KOPT-K1 (cell line): ENCODE measurements around the gene HOXC10.

ENCODE experiments used
- H3K27ac ChIP-seq: fragments of 200-600 bp; sonication (generic); 2 replicates; pipeline ENCODE4 v1.5.1; 2016; ENCODE audit warnings: antibody characterized with exemption, mild to moderate bottlenecking, low read depth, low read length; ENCODE audit not compliant: poor library complexity, severe bottlenecking
- H3K36me3 ChIP-seq: fragments of 200-600 bp; sonication (generic); 2 replicates; pipeline ENCODE4 v1.5.1; 2017; ENCODE audit warnings: antibody characterized with exemption, mild to moderate bottlenecking, low read length, moderate library complexity; ENCODE audit not compliant: insufficient read depth
- H3K9me3 ChIP-seq: fragments of 200-600 bp; sonication (generic); 2 replicates; pipeline ENCODE4 v1.5.1; 2017; ENCODE audit warnings: antibody characterized with exemption, low read length, mild to moderate bottlenecking; ENCODE audit not compliant: insufficient read depth, poor library complexity, severe bottlenecking

HOXC10 gene

DNA sequence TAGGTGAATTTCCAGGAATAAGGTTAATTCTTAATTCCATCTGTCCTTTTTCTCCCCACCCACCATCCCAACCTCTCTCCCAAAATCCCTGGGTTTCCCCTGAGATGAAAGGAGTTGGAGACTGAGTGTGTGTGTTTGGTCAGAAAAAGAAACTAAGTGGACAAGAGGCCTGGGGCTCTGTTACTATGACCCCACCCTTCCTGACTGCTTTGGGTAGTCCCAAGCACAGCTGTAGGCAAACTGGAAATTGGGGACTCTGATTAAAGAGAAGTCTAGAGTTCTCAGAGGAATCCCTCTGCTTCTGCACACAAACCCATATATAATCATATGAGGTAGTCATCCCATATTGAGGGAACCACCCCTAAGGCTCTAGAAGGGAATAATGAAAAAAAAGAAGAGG lies 37.2 kb upstream of the HOXC10 start:
- Histone ChIP-seq H3K27ac (no peak overlapping the region), H3K9me3 (peaks cover 4% of the 10 kb centered on the region), H3K36me3 (no peaks in the 10 kb centered on the region)

DNA sequence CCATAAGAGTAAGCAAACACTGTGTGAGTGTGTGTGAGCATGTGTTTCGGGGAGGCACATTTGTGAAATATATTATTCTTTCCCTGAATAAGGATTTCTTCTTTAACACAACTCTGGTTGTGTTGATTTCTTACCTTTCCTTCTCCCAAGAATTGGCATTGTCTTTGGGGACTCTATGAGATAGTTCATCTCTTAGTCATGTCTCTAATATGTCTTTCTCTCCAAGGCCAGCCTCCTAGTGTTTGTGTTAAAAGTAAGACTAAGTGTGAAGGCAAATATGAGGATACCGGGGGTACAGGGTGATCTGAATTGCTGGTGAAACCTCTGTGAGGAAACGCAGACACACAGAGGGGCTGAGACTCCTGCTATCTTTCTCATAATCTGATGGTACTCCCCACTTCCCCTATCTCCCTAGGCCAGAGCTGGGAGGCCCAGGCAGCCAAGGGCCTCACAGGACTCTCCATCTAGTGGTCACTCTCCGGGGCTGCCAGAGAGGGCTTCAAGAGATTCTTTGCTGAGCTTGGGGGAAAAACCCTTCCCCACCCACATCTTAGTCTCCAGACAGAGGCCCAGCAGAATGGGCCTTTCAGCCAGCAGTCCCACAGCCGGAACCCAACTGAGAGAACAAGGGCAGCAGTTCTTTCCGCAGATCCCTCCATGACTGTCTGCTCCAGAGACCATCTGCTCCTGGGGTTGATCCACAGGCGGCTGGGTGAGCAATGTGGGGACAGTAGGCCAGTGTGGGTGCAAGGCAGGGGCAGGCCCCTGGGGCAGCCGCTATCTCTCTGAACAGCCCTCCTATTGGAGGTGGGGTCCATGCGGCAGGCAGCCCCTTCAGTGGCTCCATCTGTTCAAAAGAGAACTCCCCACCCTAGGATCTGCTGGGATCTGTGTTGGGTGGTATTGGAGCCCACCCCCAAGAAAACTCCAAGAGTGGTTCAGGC lies 36.0 kb upstream of the HOXC10 start:
- Histone ChIP-seq H3K9me3 (peaks cover 4% of the 10 kb centered on the region), H3K27ac (no peak overlapping the region), H3K36me3 (no peaks in the 10 kb centered on the region)

DNA sequence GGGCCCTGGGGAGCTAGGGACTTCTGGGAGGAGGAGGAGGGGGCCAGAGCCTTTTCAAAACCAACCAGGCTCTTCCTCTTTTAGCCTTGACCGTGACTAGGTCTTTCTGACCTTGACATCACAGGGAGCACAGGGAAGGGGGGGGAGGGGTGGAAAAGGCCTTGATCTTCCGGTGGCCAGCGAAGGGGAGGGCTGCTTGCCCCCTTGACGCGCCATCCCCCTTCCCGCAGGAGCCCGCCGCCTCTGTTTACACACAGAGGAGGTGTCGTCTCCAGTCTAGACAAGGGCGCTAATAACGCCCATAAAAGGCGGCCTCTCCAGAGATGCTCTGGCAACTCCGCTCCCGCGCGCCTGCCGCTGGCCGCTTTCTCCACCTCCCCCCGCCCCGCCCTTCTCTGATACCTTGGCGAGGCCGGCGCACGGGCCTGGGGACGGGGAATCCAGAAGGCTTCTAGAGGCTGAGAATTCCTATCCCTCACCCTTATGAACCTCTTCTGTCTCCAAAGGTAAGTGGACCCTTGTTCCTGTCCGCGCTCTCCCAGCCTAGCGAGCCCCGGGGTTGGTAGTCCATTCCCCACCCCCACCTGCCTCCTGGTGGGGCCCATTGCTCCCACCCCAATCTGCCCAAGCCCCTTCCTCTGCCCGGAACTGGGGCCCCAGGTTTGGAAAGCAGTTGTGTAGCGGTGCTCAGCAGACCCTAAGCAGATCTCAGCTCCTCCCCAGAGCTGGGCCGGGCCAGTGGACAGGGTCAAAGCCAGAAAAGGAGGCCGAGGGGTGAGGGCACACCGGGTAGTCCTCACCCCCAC lies 35.1 kb upstream of the HOXC10 start:
- H3K27ac ChIP-seq: no peak overlapping the region
- no peaks in the 10 kb centered on the region for H3K36me3 ChIP-seq
- peaks cover 4% of the 10 kb centered on the region for H3K9me3 ChIP-seq

DNA sequence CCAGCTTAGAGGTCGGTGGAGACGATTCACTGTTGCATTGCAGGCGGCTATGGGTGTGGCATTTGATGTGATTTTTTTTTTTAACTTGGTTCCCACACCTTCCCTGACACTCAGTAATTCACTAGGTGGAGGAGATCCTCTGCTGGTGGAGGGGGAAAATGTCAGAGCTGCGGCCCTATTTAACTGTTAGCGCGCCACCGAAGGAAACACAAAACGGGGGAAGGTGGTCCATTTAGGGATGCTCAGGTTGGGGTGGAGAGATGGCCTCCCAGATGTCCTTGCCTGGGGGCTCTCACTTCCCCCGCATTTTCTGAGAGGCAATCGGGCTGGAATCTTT lies 34.5 kb upstream of the HOXC10 start:
- no peak overlapping the region for H3K27ac ChIP-seq
- H3K36me3 ChIP-seq: no peaks in the 10 kb centered on the region
- peaks cover 4% of the 10 kb centered on the region for H3K9me3 ChIP-seq

DNA sequence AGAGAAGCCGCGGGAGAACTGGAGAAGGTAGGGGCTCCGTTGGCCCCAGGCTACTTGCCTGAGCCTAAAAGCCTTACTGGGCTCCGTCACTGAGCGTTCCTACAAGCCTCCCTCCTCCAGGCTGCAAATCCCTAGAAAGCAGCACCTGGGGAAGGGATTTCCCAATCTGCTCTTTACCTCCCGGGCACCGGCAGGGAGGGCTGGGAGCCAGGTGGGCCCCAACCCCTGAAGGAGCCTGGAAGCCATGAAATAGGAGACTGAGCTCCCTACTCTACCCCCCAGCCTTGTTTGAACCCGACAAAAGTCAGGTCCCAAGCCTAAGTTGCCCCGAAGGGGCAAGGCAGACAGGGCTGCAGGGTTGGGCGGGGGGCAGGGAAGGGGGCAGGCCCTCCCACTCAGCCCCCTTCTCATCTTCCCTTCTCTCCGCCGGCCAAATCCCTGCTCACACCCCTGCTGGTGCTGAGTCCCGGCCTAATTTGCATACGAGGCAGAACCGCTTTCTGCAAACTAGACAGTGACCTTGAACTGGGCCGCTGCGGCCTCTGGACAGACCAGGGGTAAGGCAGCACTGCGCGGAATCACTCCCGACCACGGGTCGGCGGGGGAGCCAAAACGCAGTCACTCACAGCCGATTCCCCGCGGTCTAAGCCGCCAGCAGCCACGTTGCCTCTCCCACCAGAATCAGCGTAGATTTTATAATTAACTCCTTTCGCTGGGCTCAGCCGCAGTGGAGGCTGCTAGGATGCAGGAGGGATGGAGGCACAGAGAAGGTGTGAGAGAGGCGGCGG lies 34.0 kb upstream of the HOXC10 start:
- H3K27ac ChIP-seq: no peak overlapping the region

DNA sequence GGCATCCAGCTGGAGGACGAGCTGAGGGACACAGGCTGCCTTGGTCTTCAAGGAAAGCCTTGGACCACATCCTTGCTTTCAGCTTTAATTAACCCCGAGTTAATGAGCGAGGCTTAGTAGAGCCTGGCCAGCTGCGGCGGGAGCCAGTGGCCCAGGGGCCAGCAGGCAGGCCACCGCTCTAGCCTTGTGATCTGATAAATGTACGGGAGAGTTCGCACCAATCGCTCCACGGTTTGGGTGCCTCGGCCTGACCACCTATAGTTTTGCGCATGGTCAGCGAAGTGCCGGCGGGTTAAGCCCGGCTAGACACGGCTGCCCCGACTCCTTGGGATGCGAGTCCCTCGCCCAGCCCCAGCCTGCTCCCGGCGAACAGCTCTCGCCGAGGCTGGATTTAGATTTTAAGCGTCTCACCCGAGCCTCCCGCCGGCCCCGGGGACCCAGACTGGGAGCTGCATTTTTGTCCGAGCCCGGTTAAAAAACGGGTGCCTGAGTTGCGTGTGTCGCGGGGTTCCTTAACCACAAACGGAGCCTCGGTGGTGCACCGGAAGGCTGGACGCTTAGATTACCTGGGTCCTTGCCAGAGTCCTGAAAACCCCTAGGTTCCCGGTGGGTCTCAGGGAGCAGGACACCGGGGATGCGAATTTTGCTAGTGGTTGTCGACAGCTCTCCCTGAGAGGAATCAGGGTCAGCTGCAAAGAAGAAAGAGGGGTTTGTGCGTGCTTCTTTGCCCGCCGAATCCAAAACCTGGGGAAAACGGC lies 33.2 kb upstream of the HOXC10 start:
- Histone ChIP-seq H3K36me3 (no peaks in the 10 kb centered on the region), H3K27ac (no peak overlapping the region), H3K9me3 (peaks cover 4% of the 10 kb centered on the region)

More for the DNA sequence above, 34.0 kb upstream of the HOXC10 start:
- H3K36me3 ChIP-seq: no peaks in the 10 kb centered on the region
- peaks cover 4% of the 10 kb centered on the region for H3K9me3 ChIP-seq

DNA sequence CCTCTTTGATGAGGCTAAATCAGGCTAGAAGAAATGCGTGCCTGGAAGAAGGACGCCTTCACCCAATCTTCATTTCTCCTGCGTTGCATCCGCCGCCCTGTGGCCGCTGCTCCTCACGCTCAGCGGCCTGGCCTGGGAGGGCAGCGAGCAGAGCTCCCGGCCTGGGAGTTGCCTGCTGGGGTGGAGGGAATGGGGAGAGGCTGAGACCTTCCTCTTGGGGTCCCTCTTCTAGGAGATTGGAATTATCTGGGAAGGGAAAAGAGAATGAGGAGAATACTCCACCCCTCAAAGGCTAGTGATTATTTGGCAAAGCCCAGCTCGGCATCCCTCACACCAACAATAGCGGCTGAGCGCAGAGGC lies 32.6 kb upstream of the HOXC10 start:
- H3K36me3 ChIP-seq: no peaks in the 10 kb centered on the region
- H3K27ac ChIP-seq: no peak overlapping the region
- H3K9me3 ChIP-seq: peaks cover 4% of the 10 kb centered on the region

DNA sequence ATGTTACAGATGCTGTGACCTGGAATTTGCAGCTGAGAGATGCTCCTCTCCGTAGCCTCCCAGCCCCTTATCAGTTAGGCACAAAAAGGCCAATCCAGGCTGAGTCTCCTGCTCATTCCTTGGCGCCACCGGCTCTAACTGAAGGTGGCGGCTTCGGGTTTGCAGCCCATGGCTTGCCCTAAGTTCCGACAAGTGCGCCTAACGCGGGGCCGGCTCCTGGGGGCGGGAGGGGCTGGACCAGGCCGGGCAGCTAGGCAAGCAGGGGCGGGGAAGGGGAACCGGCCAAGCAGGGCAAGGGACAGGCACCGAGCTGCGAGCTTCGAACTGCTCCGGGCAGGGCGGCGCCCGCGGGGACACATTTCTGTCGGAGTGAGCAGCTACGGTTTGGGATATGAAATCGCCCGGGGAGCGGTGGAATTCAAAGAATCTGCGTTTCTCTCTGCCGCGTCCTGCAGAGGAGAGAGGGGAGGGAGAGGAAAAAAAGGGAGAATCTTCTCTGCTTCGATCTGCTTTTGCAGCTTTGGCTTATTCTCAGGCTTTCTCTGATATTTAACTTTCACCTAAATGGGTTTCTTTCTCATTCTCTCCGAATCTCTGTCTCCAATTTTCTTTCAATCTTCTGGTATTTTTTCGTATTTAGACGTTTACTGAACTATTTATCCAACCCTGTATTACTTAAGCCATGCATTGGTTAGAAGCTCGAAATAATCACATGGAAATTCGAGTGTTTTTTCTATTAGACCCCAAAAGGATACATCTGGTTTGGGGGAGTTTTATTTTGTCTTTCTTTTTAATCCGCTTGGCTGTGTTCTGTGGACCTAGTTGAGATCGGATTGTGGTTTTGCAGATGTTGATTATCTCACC lies 31.8 kb upstream of the HOXC10 start:
- Histone ChIP-seq H3K27ac (no peak overlapping the region), H3K9me3 (peaks cover 4% of the 10 kb centered on the region), H3K36me3 (no peaks in the 10 kb centered on the region)

DNA sequence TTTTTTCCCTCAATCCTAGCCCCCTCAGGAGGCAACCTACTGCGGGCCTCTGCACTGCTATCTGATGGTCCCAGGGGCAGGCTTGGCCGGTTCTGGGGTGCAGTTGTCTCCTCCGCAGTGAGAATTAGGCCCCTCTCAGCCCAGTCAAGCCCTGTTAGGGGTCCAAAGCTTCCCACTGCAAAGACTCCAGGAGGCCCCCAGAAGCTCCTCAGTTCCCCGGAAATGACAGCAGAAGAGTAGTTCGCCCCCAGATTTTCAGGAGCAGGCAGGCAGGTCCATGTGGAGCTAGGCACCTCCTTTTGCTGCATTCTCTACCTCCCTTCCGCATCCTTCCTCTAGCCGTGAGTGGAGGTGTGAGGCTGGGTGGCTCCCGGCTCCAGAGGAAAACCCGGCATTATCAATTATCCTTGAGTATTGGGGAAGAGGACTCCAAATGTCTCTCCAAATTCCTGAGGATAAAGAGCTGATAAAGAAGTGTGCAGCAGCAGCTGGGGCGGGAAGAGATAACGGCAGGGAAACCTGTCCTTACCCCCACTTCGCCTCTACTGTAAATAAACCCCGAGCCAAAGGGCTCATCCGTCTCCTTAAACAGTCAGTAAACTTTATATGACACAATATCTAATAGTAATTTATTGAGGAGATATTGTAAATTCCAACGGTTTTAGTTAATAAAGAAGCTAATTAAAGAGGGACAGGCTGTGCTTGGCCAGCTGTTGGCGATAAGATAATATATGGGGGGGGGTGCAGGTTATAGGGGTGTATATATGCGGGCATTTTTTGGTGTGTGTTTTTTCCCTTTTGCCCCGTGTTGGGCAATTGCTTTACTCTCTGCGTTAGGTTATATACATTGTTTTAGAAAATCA lies 30.9 kb upstream of the HOXC10 start:
- Histone ChIP-seq H3K36me3 (no peaks in the 10 kb centered on the region), H3K27ac (no peak overlapping the region), H3K9me3 (peaks cover 4% of the 10 kb centered on the region)

DNA sequence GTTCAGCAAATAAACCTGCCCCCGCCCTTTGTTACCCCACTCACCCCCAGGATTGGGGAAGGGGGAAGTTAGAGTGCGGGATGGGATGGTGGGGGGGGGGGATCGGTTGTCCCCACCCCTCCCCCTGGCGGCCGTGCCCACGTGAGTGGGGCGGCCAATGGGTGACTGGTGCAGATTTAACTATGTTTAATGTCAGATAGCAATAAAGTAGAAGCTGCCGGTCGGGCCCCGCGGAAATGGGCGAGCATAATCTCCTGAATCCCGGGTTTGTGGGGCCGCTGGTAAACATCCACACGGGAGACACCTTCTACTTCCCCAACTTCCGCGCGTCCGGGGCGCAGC lies 30.3 kb upstream of the HOXC10 start, which contains the start of gene HOXC12:
Gene HOXC12 (plus strand): TSS at position 210 of the 342 bp plus-strand sequence. CDS start 27 bp downstream, at position 237.
- Histone ChIP-seq H3K9me3 (no peaks in the 10 kb centered on the region), H3K36me3 (no peaks in the 10 kb centered on the region), H3K27ac (no peak within 1 kb of the TSS)

DNA sequence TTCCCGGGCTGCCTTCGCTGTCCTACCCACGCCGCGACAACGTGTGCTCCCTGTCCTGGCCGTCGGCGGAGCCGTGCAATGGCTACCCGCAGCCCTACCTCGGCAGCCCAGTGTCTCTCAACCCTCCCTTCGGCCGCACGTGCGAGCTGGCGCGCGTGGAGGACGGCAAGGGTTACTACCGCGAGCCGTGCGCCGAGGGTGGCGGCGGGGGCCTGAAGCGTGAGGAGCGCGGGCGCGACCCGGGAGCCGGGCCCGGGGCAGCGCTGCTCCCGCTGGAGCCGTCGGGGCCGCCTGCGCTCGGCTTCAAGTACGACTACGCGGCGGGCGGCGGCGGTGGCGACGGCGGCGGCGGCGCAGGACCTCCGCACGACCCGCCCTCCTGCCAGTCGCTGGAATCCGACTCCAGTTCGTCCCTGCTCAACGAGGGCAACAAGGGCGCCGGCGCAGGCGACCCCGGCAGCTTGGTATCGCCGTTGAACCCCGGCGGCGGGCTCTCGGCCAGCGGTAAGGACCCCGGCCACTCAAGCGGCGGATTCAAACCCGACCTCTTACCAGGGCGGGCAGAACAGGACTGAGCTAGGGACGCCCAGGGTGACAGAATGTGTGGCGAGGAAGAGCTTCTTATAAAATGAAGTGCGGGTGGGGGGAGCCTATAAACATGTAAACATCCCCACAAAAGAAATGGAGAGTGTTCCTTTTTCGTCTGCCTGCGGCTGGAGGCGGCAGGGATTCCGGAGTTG lies 29.7 kb upstream of the HOXC10 start:
- Histone ChIP-seq H3K36me3 (no peaks in the 10 kb centered on the region), H3K9me3 (no peaks in the 10 kb centered on the region), H3K27ac (no peak overlapping the region)

DNA sequence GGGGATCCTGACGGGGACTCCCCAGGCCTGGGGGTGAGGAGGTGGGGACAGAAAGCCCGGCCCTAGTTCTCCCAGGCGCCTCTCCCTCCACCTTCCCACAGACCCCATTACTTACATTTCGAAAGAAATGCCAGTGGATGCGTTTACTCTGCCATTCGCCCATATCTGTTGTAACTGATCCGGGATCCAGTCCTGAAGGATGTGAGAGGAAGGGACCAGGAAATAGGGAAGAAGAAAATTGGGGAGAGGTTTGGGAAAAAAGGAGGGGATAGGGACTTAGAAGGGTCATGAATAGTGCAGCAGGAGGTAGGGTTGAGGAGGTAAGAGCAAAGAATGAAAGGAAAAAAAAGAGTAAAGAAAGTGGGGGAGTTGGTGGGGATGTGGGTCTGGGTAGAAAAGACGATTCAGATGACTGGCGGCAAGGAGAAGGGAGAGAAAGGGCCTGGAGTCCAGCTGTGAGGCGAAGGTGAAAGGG lies 29.1 kb upstream of the HOXC10 start:
- Histone ChIP-seq H3K9me3 (no peaks in the 10 kb centered on the region), H3K36me3 (no peaks in the 10 kb centered on the region), H3K27ac (no peak overlapping the region)
